HG03521 (cell line): Measurements from ENCODE around the gene XRCC4.
"Not testable (repeated sequence)": the region's sequence is repeated elsewhere in the genome, so short reads cannot be mapped to it uniquely, and the experiment has no call there.

Experiments
- ATAC-seq: cut with Tn5 transposase; IDR thresholded peaks from one replicate; pipeline ENCODE4 v1.9.1; 2021; ENCODE audit warnings: mild to moderate bottlenecking, moderate library complexity; ENCODE audit not compliant: unreplicated experiment

Gene XRCC4

GRCh38 chr5:83253720-83254119 lies 176.4 kb downstream of the XRCC4 start:
- ATAC-seq, result no peak

- ATAC-seq, result no peak
These were observed 177.9 kb downstream of the XRCC4 start for GRCh38 chr5:83255268-83255667.

- ATAC-seq, result no peak
These were observed 178.9 kb downstream of the XRCC4 start for GRCh38 chr5:83256091-83256780.

DNA sequence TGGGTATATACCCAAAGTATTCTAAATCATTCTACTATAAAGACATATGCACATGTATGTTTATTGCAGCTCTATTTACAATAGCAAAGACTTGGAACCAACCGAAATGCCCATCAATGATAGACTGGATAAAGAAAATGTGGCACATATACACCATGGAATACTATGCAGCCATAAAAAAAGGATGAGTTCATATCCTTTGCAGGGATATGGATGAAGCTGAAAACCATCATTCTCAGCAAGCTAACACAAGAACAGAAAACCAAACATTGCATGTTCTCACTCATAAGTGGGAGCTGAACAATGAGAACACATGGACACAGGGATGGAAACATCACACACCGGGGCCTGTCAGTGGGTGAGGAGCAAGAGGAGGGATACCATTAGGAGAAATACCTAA lies 180.3 kb downstream of the XRCC4 start:
- not testable (repeated sequence) for ATAC-seq

DNA sequence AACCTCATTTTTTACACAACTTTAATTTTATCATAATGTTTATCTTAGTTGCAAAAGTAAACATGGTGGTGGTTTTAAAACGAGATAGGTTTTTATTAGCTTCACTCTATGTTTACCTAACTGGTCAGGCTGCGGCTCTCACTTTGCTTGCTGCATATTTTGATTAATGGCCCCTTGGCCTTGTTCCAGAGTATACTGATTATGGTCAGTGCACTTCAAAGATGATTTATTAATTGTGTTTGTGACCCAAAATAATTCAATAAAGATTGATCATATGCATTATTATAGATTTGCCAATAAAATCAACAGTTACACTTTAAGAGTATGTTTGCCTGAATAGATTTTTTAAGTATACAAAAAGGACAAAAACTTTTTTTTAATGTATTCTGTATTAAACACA lies 188.0 kb downstream of the XRCC4 start:
- ATAC-seq, result no peak

- no peak for ATAC-seq
These were observed 193.0 kb downstream of the XRCC4 start for GRCh38 chr5:83270311-83270710.

- ATAC-seq, result no peak
These were observed 199.8 kb downstream of the XRCC4 start for GRCh38 chr5:83277154-83277553.

DNA sequence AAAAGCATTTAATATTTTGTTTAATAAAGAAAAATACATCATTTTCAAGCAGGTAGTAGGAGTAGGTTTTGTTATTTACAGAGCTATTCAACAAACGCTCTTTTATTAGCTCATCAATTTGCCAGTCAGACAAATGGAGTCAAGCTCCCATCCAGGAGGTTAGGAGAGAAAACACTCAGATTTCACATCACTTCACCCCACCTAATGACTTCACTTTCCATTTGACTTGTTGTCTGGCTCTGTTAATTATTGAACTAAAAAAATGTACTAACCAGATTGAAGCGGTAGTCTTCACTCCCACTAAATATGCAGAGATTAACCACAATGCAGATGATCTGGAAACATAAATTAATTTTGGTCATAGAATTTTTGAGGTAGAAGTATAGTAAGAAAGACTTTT lies 200.6 kb downstream of the XRCC4 start:
- no peak for ATAC-seq

DNA sequence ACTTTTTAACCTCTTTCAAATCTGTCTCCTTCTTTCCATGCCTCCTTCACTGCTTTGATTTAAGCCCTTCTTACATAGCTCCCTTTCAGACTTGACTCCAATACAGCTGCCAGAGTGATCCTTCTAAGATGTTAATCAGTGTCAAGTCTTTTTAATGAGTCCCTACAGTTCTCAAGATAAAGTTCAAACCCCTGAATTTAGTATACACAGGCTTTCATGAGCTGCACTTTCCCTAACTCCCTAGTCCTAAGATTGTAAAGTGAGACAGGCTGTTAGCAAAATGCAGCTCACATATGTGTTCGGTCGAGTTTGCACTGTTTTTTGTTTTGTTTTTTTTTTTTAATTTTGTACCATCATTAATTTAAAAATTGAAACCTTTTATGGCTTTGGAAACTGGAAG lies 203.8 kb downstream of the XRCC4 start:
- no peak for ATAC-seq

DNA sequence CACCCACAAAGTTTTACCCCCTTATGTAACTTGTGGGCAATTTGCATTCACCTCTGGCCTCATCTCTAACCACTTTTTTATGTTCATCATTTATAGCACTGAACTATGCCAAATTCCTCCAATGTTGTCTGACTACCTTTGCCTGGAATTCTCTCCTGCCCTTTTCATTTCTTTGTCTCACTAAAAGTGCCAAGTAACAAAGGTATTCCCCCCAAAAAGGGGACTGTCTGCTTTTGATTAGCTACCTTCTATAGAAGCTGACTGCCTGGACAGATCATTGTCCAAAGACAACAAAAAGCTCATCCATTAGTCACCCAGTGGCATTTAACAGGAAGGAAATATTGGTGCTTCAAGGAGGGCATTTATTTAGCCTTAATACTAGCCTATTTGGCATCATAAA lies 204.3 kb downstream of the XRCC4 start:
- no peak for ATAC-seq

GRCh38 chr5:83283761-83284160 lies 206.4 kb downstream of the XRCC4 start:
- no peak for ATAC-seq

DNA sequence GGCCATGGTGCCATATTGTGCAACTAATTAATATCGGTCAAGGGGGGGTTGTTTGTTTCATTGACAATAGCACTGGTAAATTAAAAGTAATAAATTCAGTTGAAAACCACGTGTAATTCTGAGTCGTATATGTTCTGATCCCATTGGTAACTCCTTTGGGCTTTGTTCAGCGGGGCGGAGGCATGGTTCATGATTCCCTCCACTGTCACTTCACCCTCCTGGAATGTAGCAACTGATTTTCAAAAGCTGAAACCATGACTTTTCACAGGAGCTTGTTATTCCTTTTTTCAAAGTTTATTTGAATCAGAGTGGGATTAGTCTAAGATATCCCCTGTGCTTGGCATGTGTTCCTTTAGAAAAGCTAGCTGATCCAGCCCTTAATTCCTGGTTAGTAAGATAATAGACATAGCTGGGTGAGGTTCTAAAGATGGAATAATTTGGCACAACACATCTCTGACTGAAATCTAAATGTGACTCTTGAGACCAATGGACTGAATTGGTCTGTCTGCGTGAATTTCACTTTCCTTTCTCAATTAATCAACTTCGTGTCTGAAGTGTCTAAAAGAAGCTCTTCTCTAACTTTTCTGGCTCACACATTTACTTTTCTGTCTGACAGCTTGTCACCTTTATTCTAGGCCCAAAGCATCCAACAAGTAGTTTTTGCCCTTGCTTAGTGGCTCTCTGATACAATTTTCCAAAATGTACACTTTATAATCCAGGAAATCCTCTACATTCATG lies 208.5 kb downstream of the XRCC4 start:
- ATAC-seq, result no peak

GRCh38 chr5:83294246-83294645 lies 216.9 kb downstream of the XRCC4 start:
- no peak for ATAC-seq

- ATAC-seq, result no peak
These were observed 222.0 kb downstream of the XRCC4 start for GRCh38 chr5:83299353-83299752.

- ATAC-seq, result peak; percentile 98
These were observed 229.4 kb downstream of the XRCC4 start for GRCh38 chr5:83306572-83307241.

DNA sequence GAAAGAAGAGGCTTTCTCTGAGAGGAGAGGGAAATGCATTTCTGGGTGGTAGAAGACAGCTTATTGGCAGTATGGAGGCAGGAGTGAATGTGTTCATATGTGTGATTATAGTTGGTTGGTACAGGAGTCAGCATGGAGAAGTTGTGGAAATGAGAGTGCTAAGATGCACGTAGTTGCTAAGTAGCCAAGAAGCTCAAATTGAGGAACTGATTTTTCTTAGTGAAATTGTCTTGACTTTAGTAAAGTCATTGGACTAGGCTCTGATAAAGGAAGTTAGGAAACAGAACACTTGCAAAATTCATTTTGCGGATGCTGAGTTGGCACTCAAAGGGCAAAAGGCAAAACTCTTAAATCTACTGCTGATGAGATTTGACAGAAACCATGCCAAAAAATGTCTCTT lies 235.3 kb downstream of the XRCC4 start:
- no peak for ATAC-seq

DNA sequence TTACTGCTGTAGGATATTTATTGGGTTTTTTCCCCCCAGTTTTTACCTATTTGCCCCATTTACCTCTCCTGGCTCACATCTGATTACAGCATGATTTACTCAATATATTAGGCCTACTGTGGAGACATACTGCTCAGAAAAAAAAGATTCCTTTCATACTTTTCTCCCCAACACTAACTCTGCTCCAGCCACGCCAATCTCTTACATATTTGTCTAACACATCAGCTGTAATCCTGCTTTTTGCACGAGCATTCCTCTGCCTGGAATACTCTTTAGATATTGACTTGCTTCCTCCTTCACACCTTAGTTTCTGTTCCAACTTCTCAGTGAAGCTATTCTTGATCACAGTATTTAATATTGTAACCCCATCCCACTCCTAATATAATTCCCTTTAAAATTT lies 236.1 kb downstream of the XRCC4 start:
- ATAC-seq, result no peak

GRCh38 chr5:83321483-83322055 lies 244.2 kb downstream of the XRCC4 start:
- no peak for ATAC-seq

DNA sequence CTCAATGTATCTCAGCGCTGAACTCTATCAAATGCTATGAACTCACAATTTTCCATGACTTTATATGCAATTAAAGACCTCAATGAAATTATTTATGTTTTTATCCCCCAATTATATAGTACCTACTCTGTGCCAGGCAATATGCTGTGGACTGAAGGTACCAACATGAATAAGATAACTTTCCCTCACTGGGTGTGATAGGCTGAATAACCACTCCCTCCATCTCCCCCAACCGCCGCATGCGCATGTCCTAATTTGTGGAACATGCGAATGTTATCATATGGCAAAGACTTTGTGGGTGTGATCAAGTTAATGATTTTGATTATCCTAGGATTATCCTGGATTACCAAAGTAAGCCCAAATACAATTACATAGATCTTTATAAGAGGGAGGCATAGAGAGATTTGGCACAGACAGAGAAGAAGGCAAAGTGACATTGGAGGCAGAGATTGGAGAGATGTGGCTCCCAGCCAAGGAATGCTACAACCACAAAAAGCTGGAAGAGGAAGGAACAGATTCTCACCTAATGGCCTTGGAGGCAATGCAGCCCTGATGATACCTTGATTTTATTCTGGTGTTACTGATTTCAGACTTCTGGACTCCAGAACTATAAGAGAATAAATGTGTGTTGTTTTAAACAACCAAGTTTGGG lies 245.1 kb downstream of the XRCC4 start:
- no peak for ATAC-seq

DNA sequence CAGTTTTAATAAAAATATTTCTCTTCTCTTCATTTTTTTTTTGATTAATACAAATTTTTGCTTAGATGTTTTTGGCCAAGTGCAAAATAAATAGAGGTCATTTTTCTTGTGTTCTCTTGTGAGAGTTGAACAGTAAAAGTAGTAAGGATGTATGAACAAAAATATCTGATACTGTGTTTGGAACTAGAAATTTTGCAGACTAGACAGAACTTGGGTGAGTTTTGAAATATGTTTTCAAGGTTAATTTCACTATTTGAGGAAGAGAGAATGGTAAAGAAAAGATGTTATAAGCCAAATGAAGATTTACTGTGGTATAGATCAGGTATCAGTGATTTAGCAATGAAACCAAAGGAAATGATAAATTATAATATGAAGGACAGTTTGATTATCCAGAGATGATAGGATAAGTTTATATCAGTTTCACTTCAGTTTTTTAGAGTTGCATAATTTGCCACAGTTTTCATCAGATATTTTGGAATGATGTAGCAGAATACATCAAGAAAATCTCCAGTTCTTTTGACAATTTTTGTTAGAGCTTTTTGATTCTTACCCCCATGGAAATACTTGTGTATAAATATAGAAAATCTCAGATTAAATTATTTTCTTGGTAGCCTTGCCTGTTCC lies 246.3 kb downstream of the XRCC4 start:
- no peak for ATAC-seq

GRCh38 chr5:83331842-83332241 lies 254.5 kb downstream of the XRCC4 start:
- no peak for ATAC-seq
